Kidney capillary endothelial cell (primary cell): ENCODE results near the gene ALAD.
"Not testable (repeated sequence)": the region's sequence is repeated elsewhere in the genome, so short reads cannot be mapped to it uniquely, and the experiment has no call there.

ENCODE experiments used
- DNase-seq: peaks from one replicate; pipeline ENCODE4 v3.0.0-alpha.2; 2018; ENCODE audit warnings: low spot score

ALAD gene

DNA sequence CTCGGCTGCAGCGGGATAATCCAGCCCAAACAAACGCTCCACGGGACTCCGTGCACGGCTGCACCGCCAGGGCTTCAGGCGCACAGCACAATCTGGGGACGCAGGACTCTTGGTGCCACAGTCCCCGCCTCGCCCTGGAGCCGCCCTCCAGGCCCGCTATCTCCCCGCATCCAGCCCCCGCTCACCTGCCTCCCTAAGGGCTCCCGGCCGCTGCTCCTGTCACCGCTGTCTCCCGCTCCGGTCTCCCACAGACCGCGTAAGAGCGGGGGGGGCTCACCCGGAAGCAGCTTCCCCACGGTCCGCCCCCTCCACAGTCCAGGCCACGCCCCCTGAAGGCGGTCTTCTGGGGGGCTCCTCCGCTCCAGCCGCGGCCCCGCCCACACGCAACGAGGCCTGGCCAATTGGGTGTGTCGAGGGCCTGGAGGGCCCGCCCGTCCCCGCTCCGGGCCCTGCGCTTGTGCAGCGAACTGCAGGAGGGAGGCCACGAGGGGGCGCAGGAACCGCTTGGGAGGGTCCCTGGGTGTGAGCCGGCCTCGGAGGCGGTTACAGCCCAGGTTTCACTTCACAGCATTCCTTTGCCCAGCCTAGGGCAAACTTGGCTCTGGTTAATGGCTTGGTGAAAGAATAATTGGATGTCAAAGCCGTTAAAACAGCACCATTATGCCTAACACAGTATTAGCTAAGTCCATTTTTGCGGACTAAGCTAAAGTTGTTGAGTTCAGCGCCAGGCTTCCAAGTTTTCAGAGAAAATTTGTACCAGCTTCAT, at the start of gene ALAD:
Gene ALAD (minus strand): TSS at position 258 of the 766 bp plus-strand sequence. CDS start 7,725 bp downstream, outside the sequence.
- peak; percentile 98 for DNase-seq

DNA sequence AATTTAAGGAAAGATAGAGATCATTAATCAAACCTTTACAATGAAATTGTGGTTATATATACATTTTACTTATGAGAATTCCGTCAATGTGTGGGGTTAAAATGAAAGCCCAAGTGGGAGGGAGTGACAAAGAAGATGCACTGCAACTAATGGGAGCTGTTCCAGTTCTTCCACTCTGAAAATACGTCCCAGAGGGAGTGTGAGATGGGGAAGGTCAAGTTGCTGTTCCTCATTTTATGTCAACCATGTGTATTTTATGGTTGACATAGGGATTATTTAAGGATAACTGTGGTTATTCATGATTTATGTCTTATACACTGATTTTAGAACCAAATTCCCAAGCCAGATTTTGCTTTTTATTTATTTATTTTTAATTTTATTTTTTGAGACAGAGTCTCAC, 48.3 kb upstream of the ALAD start:
- DNase-seq: no peak

DNA sequence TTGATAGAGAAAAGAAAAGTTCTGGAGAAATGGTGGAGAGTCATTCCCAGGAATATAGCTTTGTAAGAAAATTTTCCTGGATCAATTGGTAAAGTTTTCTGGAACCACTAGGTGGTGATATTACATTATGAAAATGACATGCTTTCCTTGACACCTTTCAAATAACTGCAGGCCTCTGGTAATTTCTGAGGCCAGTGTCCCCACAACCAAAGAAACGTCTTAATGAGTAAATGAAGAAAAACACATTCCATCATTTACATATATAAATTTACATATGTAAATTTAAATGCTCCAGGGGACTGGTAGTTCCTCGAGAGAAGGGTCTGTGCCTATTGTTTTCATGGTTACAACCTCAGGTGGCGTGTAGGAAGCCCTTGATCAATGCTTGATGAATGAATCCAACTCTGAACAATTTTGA, 45.2 kb upstream of the ALAD start:
- peak; percentile 66 for DNase-seq

DNA sequence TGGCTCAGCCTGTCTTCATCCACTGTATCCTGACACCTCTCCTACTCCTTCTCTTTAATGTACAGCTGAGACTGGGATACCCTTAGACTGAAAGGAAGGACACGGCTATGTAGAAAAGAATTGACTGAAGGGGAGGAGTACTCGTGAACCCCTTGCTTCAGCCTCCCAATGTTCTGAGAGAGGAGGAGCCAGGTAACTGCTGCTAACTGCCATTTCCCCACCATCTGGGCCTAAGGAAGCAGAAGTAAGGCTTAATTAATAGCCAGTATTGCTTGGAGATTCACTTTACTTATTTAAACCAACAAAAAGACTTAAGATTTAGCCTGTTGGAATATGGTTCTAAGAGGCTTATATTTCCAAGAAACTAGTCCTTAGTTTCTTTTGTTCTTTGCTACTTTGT, 43.7 kb upstream of the ALAD start:
- no peak for DNase-seq

DNA sequence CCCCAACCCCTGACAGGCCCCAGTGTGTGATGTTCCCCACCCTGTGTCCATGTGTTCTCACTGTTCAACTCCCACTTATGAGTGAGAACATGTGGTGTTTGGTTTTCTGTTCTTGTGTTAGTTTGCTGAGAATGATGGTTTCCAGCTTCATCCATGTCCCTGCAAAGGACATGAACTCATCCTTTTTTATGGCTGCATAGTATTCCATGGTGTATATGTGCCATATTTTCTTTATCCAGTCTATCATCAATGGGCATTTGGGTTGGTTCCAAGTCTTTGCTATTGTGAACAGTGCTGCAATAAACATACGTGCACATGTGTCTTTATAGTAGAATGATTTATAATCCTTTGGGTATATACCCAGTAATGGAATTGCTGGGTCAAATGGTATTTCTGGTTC, 36.6 kb upstream of the ALAD start:
- not testable (repeated sequence) for DNase-seq

DNA sequence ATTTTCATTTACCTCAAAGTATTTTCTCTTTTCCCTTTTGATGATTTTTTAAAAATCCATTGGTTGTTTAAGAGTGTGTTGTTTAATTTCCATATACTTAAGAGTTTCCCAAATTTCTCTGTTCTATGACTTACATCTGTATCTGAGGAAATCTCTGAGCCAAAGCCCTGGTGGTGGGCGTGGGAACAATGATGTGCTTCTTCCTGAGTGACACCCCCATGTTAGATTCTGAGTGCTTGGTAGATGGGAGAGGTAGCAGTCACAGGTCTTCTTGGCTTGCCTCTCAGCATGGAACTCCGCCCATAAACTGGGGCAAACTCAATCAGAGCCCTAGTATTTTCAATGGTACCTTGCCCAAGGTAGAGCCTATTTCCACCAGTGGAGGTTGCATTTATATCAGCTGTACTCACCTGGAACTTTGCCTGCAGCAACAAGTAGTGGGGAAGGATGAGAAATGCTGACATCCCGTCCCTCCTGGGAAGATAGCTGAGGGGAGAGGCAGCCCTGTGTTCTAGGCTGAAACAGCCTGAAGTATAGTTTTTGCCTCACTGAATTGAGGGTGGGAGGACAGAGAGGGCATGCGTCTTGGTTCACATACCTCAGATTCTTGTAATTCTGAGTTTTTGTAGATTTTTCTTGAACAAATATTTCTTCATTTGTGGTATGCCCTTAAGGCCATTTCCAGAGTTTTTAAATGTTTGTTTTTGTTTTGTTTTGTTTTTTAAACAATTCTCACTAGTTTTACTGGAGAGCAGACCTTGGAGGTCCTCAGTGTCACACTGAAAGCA, 35.8 kb upstream of the ALAD start:
- no peak for DNase-seq

DNA sequence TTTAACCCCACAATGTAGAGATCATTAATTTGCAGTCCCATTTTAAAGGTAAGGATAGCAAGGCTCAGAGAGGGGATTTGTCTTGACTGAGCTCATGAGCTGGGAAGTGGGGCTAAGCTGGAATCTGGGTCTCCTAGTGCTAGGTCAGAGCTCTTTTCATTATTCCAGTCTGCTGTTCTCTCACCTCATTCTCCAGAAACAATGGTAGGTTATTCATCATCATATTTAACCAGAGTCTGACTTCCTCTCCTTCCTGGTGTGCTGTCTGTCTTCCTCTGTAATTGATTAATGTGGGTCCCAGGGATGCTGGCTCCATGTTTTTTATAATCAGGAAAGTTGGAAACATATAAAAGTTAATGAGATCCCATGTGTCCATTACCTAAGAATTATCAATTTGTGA, 30.1 kb upstream of the ALAD start:
- peak; percentile 56 for DNase-seq

DNA sequence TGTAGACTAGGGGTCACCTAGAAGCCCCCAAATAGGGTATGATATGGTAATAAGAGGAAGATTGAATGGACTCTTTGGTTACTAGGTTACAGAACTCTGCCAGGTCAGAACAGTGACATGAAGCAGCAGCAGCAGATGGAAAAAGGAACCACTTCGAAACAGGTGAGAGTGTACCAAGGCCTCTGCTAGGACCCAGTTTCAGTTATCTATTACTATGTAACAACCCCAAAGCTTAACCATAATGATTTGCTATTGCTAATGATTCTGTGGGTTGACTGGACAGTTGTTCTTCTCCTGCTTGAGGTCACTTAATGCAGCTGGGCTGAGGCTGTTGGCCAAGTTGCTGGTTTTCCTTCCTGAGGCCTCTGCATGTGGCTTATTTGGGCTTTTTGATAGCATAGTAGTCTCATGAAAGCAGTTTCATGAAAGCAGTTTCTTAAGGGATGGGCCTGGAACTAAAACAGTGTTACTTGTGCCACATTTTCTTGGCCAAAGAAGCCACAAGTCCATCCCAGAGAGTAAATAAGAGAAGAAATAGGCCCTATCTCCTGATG, 27.1 kb upstream of the ALAD start:
- DNase-seq: no peak

DNA sequence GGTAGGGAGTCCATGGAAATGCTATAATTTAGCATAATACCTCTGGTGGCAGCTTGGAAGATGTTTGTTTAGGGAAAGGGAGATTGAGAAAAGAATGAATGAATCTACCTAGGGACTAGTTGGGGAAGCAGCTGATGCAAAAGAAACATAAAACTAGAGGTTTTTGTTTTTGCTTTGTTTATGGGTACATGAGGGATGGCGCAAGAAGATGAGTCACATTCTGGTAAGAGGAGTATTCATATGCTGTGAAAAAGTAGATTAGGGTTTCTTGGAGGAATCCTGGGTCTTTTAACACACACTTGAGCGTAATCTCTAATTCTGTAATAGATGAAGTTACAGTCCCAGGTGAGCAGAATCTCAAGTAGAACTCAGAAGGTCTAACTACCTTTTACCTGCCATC, 26.5 kb upstream of the ALAD start:
- no peak for DNase-seq

DNA sequence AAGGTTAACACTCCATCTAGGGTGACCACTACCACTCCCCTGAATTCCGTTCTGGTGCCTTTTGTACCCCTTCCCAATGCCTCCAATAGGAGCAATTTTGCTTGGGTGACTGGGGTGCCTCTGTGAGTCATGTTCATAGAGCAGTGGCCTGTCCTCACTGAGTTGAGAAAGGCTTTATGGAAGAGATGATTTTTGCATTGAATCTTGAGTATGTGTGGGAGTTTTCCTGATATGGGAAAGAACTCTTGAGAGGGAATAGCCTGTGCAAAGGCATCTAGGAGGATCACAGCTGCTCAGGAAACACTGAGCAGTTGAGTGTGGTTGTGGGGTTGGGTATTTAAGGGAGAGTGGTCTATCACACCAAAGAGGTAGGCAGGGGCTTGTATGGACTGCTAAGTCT, 25.6 kb upstream of the ALAD start:
- no peak for DNase-seq

DNA sequence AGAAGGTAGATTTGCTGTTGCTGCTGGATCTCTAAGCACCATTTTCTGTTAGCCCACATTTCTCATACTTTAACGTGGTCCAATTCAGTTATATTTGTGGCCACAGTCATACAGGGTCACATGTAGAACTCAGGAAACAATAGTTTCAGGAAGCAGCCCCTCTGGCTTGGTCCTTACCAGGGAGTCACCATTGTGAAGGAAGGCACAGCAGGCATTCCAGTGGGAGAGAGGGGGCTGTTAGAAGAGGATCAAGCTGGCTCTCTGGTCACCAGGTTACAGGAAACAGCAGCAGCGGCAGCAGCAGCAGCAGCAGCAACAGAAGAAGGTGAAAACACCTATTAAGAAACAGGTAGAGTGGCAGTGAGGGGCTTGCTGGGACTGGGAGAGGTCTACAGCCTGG, 24.0 kb upstream of the ALAD start:
- DNase-seq: no peak

DNA sequence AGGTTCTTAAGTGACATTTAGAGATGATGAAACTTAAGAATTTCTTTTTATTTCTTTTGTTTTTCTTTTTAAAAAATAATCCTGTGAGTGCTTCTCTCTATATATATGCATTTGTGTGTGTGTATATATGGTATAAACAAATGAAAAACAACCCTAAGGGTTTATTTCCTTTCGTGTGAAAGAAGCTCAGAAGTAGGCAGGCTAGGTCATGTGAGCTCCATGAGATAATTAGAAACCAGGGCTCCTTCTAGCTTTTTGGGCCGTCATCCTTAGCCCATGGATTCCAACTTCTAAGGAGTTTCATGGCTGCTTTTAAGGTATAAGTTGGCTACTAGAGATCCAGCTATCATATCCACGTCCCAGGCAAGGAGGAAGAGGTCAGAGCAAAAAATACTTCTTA, 20.6 kb upstream of the ALAD start:
- DNase-seq: no peak

DNA sequence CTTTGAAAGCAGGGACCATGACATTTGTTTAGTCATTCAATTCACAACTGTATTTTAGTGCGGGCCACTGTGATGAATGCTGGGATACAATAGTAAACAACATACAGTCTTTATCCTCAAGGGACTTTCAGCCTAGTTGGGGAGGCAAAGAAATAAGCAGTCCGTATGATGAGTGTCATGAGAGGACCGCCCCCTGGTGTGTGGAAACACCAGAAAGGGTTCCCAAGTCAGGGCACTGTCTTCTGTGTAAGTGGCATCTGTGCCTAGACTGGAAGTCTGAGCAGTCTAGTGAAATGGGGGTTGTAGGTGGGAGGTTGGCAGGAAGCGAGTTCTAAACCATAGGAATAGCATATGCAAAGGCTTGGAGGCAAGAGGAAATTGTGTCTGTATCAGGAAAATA, 16.3 kb upstream of the ALAD start:
- DNase-seq: no peak

DNA sequence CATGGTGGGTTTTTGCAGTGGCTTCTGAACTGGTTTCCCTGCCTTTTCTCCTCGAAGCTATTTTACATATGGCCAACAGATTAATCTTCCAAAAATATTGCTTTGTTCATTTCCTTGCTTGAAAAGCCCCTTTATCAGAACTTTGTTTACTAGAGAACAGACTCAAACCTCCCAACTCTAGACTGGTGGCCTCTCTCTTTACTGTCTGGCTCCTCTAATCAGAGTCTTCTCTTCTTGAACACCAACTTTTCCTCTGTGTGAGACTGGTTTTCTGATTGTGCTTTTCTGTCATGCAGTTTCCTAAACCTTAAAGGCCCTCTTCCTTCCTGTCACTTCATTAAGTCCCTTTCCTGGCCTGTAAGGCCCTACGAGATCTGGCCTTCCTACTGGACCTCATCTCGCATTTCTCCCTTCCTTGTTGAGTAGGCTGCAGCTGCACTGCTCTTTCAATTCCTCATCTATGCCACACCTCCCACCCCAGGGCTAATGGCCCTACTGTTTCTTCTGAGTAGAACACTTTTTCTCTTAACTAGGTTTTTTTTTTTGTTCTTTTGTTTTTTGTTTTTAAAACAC, 15.2 kb upstream of the ALAD start:
- DNase-seq: no peak

DNA sequence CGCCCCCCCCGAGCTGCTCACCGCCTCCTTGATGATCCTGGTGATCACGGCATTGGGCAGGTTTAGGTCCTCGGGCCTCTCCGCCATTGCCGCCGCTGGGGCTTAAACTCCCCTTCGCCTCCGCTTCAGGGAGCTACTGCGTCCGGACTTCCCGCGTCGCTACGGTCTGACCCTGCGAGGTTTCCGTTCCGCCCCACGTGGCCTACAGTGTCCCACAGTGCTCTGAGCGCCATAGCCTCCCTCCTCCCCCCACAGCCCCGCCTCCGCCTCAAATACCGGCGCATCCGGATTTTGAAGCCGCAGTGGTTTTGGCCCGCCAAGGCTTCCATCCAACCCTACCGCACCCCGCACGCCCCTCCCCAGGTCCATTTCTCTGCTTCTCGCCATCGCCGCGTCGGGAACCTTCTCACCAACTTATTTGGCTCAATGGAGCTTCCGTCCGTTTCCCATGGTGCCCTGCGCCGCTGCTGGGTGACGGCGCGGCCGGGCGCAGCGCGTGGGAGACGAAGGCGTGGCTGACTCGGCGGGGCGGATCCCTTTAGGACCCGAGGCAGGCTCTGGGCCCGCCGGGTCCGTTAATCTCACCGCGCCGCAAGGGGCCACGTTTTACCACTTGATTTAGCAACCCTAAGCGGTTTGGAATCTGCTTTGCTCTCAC, 9.3 kb upstream of the ALAD start, which contains the start of the genes C9orf43 and POLE3:
Gene C9orf43 (plus strand): TSS at position 541 of the 658 bp plus-strand sequence. CDS start 2,747 bp downstream, outside the sequence.
Gene POLE3 (minus strand): TSS at position 469 of the 658 bp plus-strand sequence. CDS start 382 bp downstream, at position 87.
- peak; percentile 90 for DNase-seq

DNA sequence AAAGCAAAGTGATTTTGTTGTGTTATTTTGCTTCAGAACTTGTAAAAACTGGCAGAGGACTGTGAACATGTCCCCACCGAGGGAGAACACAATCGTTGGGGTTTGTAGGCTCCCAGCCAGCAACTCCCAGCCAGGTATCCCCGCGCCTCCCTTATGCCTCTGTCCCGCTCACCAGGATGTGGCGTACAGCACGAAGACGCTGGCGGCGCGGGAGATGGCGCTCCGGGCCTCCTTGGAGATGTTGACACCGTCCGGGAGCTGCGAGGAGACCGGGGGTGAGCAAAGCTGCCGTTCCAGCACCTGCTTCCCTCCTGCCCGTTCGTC, 8.8 kb upstream of the ALAD start:
- no peak for DNase-seq

DNA sequence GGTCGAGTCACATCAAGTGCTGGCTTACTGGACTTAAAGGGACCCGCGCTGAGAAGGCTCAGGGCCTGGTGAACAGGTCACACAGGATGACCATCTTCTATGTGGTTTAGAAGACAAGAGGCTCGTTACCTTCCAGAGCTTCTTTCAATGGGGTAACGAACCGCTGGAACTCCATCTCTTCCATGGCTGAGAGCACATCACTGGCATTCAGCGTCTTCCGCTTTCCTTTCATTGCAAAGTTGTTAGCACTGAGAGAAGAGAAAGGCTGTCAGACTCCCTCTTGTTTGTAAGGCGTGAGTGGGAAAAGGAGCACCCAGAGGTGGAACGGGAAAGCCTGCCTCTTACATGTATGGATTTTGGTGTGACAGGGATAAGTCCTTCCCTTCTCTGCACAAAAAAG, 8.4 kb upstream of the ALAD start:
- DNase-seq: no peak

DNA sequence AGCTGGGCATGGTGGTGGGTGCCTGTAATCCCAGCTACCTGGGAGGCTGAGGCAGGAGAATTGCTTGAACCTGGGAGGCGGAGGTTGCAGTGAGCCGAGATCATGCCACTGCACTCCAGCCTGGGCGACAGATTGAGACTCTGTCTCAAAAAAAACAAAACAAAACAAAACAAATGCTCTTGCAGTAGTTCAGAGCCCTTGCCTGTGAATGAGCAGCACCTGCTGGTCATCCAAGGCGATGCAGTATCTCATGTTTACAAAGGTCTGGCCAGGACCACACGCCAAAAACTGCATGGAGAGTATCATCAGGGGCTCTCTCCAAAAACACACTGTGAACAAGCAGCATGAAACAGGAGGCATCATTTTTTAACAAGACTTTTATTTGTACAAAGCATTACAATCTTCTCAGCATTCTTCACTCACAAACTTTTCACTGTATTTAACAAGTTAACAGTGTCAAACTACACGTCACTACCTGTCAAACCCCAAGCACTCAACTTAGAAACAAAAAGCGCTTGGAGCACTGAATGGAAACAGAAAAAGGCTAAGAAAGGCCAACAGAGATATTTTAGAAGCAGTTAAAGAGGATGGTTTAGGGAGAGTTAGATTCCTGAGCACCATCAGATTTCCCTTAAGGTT, 5.9 kb upstream of the ALAD start:
- DNase-seq: not testable (repeated sequence)

DNA sequence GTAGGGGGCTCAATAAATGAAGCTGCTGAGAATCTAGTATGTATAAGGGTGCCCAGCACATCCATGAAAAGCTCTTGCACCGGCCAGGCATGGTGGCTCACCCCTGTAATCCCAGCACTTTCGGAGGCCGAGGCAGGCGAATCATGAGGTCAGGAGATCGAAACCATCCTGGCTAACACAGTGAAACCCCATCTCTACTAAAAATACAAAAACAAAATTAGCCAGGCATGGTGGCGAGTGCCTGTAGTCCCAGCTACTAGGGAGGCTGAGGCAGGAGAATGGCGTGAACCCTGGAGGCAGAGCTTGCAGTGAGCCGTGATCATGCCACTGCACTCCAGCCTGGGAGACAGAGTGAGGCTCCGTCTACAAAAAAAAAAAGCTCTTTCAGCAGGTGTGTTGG, 5.3 kb upstream of the ALAD start:
- not testable (repeated sequence) for DNase-seq

DNA sequence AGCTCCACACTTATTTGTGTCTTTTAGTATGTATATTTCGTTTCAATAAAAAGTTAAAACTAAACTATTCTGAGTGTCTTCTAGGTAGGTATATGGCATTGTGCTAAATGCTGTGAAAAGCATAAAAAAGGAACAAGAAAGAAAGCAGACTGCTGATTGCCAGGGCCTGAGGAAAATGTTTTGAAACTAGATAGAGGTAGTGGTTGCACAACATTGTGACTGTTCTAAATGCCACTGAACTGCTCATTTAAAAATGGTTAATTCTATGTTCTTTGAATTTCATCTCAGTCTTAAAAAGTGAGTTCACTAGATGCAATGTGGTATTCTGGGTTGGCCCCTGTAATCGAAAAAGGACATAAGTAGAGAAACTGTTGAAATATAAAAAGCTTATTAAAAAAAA, 2.6 kb upstream of the ALAD start:
- DNase-seq: no peak

DNA sequence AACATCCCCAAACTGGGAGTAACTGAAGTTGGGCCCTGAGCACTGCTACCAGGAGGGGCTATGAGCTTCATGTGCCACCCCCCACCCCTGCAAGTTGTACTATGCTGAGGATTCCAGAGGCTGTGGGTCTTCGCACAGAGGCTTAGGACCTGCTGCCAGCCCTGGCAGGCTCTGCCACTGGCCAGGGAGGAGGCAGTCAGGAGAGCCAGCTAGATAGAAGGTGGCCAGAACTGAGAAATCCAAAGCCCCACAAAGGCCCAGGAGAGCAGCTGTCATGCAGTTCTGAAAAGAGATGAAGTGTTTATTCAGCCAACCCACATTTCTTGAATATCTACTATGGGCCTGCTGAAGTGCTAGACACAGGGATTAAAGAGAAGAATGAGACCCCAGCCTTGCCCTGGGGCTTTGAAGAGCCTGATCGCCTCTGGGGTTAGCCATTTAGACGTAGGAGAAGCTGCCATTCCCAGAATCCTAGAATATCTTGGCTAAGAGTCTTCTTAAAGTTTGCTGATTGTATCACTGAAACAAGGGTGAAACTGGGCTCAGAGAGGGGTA, 1.4 kb downstream of the ALAD start:
- no peak for DNase-seq
